ENCODE measurements around the gene MLLT3. TPM values are rescaled to one million over a fixed set of nuclear protein-coding genes. Genes with fewer than 3 reads are reported as not detected.

Gene MLLT3
- polyA plus RNA-seq, 1 donor = 75.7 TPM

- no peak for DNase-seq
Measured at GRCh38 chr9:20553558-20554149, 68.6 kb downstream of the MLLT3 start.

- no peak for DNase-seq
Measured at GRCh38 chr9:20552874-20553557, 69.3 kb downstream of the MLLT3 start.

GRCh38 chr9:20551835-20552234 is 70.5 kb downstream of the MLLT3 start:
- no peak for DNase-seq

GRCh38 chr9:20551236-20551635 is 71.1 kb downstream of the MLLT3 start:
- DNase-seq = no peak

- DNase-seq = no peak
Measured at GRCh38 chr9:20550326-20550725, 72.0 kb downstream of the MLLT3 start.

- DNase-seq = no peak
Measured at GRCh38 chr9:20549053-20549452, 73.2 kb downstream of the MLLT3 start.

GRCh38 chr9:20545023-20545622 is 77.2 kb downstream of the MLLT3 start:
- no peak for DNase-seq

- no peak for DNase-seq
Measured at GRCh38 chr9:20540169-20540863, 82.0 kb downstream of the MLLT3 start.

- no peak for DNase-seq
Measured at GRCh38 chr9:20538956-20539355, 83.3 kb downstream of the MLLT3 start.

GRCh38 chr9:20538092-20538491 is 84.2 kb downstream of the MLLT3 start:
- DNase-seq = no peak

- DNase-seq = no peak
Measured at GRCh38 chr9:20537294-20537693, 85.0 kb downstream of the MLLT3 start.

GRCh38 chr9:20532584-20532983 is 89.7 kb downstream of the MLLT3 start:
- no peak for DNase-seq

- DNase-seq = no peak
Measured at GRCh38 chr9:20529837-20530236, 92.5 kb downstream of the MLLT3 start.

- no peak for DNase-seq
Measured at GRCh38 chr9:20528253-20528652, 94.0 kb downstream of the MLLT3 start.

GRCh38 chr9:20526500-20527319 is 95.6 kb downstream of the MLLT3 start:
- no peak for DNase-seq

GRCh38 chr9:20524776-20525175 is 97.5 kb downstream of the MLLT3 start:
- DNase-seq = no peak

- DNase-seq = no peak
Measured at GRCh38 chr9:20518737-20519136, 103.6 kb downstream of the MLLT3 start.

GRCh38 chr9:20513126-20513913 is 109.0 kb downstream of the MLLT3 start:
- no peak for DNase-seq

- DNase-seq = no peak
Measured at GRCh38 chr9:20512636-20513035, 109.7 kb downstream of the MLLT3 start.

- DNase-seq = no peak
Measured at GRCh38 chr9:20512106-20512505, 110.2 kb downstream of the MLLT3 start.

GRCh38 chr9:20511686-20512085 is 110.6 kb downstream of the MLLT3 start:
- DNase-seq = no peak

- DNase-seq = no peak
Measured at GRCh38 chr9:20509466-20509865, 112.8 kb downstream of the MLLT3 start.
